GM18498 (cell line): Measurements from ENCODE around the gene PCED1B.
"Not testable (repeated sequence)": the region's sequence is repeated elsewhere in the genome, so short reads cannot be mapped to it uniquely, and the experiment has no call there.

Experiments used
- ATAC-seq: cut with Tn5 transposase; IDR thresholded peaks from one replicate; pipeline ENCODE4 v1.9.1; 2021; ENCODE audit warnings: mild to moderate bottlenecking, moderate library complexity; ENCODE audit not compliant: unreplicated experiment

The PCED1B gene

DNA sequence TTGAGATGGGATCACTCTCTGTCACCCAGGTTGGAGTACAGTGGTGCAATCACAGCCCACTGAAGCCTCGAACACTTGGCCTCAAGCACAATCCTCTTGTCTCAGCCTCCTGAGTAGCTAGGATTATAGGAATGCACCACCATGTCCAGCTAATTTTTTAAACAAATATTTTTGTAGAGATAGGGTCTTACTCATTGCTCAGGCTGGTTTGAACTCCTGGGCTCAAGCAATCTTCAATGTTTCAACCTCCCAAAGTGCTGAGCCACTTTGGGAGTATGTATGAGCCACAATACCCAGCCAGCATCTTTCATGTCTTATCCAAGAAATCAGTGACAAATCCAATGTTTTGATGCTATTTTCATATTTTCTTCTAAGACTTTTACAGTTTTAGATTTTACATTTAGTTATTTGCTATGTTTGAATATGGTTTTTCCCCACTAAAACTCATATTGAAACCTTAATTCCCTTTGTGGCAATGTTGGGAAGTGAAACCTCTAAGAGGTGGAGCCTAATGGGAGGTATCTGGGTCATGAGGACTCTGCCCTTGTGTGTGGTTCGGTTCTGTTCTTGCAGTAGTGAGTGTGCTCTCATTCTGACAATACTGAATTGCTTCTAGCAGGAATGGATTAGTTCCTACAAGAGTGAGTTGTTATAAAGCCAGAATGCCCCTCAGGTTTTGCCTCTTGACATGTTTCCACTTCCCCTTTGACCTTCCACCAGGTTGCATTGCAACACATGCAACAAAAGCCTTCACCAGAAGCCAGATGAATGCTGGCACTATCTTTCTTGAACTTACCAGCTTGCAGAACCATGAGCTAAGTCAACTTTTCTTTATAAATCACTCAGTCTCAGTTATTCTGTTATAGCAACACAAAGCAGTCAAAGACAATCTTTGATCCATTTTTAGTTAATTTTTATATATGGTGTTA lies 81.2 kb downstream of the PCED1B start:
- ATAC-seq, result no peak

DNA sequence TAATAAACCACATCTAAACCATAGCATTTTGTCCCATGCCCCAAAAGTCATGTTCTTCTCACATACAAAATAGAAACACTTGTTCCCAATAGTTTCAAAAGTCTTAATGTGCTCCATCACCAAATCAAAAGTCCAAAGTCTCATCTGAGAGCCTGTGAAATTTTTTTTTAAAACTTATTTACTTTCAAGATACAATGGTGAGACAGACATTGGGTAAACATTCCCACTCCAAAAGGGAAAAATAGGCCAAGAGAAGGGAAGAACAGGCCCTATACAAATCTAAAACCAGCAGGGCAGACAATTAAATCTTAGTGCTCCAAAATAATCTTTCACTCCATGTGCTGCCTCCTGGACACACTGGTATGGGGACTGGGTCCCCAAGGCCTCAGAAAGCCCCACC lies 84.7 kb downstream of the PCED1B start:
- no peak for ATAC-seq

GRCh38 chr12:47164724-47165439 lies 85.5 kb downstream of the PCED1B start:
- ATAC-seq, result no peak

DNA sequence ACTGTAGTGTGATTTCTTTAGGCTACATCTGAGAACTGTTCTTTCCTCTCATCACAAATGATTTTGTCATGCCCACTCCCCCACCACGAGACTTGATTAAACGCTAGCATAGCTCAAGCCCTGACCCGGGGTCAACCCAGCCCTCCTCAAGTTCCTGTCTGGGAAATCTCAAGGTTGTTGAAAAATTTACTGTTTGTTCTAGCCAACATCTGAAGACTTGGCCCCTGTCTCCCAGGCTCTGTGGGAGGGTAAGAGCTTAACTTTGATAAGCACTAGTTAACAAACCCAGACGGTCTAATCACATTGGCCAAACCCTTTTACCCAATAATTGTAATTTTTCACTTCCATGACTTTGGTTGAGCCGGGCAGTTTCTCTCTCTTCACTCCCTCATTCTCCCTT lies 86.5 kb downstream of the PCED1B start:
- ATAC-seq, result no peak

DNA sequence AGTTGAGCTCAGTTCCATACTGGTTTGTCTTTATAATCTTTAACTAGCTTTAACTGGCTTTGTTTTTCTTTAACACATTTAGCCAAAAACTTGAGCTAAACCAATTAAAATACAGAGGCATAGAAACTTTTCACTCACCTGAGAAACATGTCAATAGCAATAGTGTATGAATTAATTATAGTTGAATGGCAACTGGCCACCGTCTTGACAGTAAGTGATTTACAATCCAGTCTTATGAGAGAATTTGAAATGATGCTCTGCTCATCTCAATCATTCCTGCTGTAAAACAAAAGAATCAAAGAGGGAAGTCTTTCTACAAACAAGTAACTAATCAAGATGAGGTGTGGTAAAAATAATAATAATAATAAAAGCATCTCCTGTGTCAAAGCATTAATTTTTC lies 86.9 kb downstream of the PCED1B start:
- ATAC-seq, result no peak

DNA sequence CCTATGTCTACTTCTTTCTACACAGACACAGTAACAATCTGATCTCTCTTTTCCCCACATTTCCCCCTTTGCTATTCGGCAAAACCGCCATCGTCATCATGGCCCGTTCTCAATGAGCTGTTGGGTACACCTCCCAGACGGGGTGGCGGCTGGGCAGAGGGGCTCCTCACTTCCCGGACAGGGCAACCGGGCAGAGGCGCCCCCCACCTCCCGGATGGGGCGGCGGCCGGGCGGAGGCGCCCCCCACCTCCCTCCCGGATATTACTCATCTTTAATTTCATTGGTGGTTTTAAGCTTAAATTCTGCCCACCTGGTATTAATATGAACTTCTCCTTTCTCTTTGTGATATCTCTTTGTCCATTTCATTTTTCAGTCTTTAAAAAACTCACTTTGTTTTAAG lies 90.9 kb downstream of the PCED1B start:
- not testable (repeated sequence) for ATAC-seq

DNA sequence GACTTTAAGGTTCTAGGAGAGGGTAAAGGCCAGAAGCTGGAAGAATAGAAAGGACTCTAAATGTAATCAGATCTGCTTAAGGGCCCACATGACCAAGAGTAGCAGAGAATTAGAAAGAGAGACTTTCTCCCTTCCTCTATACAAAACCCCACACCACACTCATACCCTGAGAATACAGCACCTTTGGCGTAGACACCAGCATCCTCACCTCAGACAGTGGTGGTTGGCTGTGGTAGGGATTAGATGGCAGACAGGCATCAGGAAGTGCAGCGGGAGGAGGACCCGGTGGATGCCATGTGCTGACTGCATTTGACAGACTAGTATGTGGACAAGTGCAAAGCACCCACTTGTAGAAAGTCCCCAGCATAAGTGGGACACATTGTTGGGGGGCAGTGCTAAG lies 98.6 kb downstream of the PCED1B start:
- no peak for ATAC-seq

DNA sequence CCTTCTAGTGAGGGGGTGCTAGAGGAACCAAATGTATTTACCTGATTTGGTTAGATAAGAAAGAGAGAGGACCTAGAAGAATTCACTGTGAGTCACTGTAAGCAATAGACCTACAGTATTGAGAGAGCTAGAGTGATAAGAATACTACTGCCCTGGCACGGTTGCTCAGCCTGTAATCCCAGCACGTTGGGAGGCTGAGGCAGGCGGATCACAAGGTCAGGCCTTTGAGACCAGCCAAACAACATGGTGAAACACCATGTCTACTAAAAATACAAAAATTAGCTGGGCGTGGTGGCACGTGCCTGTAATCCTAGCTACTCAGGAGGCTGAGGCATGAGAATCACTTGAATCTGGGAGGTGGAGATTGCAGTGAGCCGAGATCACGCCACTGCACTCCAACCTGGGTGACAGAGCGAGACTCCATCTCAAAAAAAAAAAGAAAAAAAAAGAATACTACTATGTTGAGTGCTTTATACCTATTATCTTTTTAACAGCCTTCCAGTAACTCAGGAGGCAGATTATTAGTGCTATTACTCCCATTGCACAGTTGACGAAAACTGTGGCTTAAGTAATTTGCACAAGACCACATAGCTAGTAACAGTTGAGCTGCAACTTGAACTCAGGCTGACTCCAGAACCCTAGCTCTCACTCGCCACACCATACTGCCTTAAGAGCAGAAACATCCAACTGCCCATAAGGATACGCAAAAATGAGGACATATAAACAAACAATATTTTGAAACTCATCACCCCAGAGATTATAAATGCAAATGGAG lies 102.9 kb downstream of the PCED1B start:
- not testable (repeated sequence) for ATAC-seq

DNA sequence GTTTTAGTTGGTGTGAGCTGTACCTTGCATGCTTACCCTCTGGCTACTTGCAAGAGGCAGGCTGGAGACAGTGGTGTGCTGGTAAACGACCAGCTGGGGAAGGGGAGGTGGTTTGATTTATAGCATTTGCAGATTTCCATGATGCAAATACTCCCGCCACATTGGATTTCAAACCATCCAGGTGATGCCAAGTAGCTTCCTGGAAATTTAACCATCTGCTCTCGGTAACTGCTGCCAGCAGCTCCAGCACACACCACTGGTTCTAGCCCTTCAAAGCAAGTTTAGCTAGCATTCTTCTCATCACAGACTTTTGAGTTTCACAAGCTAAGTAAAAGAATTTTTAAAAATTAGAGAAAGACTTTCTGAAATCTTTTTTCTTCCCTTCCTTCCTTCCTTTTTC lies 104.8 kb downstream of the PCED1B start:
- no peak for ATAC-seq

DNA sequence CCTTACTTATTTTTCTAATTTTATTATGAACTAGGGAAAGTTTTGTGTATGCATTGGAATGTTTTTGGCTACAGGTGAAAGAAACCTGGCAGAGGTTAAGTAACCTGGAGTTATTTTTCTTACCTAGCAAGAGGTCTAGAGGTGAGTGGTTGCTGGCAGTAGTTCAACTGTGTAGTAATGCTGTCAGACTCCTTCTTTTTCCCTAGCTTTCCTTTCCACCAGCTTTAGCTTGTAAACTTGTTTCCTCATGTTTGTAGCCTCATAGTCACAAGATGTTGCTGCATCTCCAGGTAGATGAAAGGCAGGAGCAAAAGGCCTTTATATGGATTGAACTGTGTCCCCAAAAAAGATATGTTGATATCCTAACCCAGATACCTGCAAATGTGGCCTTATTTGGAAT lies 105.4 kb downstream of the PCED1B start:
- no peak for ATAC-seq

GRCh38 chr12:47186246-47186645 lies 106.8 kb downstream of the PCED1B start:
- no peak for ATAC-seq

GRCh38 chr12:47188576-47189441 lies 109.4 kb downstream of the PCED1B start:
- no peak for ATAC-seq

DNA sequence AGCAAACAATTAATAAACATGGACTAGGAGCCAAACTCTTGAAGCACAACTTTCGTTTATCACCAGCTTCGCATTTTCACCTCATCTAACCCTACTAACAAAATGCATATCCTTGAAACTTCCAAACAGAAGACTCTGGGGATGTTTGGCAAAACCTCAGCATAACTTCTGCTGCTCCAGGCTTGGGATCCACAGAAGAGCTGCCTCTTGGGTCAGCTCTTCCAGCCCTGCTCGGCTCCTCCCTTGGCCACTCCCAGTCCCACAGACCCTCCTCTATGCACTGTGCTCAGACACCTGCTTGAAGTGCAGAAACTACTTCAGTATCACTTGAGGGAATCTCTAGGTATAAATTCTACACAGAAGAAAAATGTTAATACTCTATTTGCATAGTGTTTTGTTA lies 110.3 kb downstream of the PCED1B start:
- ATAC-seq, result no peak

DNA sequence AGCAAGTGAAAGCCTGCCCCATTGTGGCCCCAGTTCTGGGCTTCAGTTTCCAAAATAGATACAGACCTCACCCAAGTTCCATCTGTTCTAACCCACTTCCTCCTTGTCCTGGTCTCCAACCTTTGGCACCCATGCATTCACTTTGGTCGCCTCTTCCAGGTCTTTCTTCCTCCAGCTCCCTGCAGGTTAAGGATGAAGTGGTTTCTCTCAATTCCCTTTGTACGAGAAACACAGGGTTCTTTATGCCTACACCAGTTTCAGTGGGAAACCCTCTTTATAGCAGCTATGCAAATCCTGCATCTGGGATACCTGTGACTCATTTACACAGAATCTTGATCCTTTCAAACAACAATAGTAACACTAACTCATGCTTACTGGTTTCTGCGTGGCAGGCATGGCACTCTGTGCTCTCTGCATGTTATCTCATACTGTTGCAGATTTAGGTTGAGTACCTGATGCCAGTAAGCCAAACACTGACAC lies 110.9 kb downstream of the PCED1B start:
- ATAC-seq, result no peak

GRCh38 chr12:47190905-47191304 lies 111.5 kb downstream of the PCED1B start:
- ATAC-seq, result no peak

DNA sequence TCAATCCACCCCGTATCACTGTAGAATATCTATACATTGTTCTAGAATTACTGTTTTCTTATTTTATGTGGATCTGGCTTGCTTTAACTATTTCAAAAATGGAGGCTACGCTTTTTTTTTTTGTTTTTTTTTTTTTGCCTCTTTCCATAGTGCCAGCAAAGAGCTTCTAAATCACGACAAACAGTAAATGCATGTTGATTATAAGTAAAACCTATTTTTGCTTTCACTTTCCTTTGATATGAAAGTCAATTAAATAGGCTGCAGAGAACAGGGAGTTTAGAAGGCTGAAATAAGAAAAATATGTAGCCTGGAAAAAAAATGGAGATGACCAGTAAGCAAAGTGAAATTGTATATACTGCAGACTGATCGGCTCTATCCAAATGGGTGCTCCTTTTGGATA lies 112.6 kb downstream of the PCED1B start:
- no peak for ATAC-seq

- no peak for ATAC-seq
Measured at GRCh38 chr12:47193066-47193465, 113.6 kb downstream of the PCED1B start.

- no peak for ATAC-seq
Measured at GRCh38 chr12:47194501-47194900, 115.1 kb downstream of the PCED1B start.

GRCh38 chr12:47200446-47200845 lies 121.0 kb downstream of the PCED1B start:
- no peak for ATAC-seq

GRCh38 chr12:47201190-47201589 lies 121.8 kb downstream of the PCED1B start:
- not testable (repeated sequence) for ATAC-seq
